SK-N-SH (cell line): Measurements from ENCODE around the gene FGFRL1. TPM values are rescaled to one million over a fixed set of nuclear protein-coding genes. Genes with fewer than 3 reads are reported as not detected.

Experiments used
- CTCF ChIA-PET: fragments of 300-600, 350-600 bp; formaldehyde crosslinking; extraction: SDS; loops from one replicate; lab custom pipeline; 2021; lab: Yijun Ruan, JAX
- POLR2A ChIA-PET: fragments of 350-600 bp; sonication (Branson Sonifier 250); formaldehyde crosslinking; extraction: SDS; loops from one replicate; lab custom pipeline; 2020; ENCODE audit warnings: antibody characterized with exemption, inconsistent platforms; lab: Yijun Ruan, JAX
- DNase-seq: peaks from one replicate; pipeline ENCODE4 v3.0.0; 2012
- H2AFZ ChIP-seq: fragments of 200-600 bp; sonication (generic); 2 replicates; pipeline ENCODE4 v1.8.1; 2016; ENCODE audit warnings: antibody characterized with exemption, mild to moderate bottlenecking, low read depth
- H3F3A ChIP-seq: fragments of 200-600 bp; sonication (generic); replicated peaks from 2 replicates; pipeline ENCODE3; 2016; ENCODE audit warnings: antibody characterized with exemption, mild to moderate bottlenecking; ENCODE audit not compliant: insufficient read depth
- H3K27ac ChIP-seq, 2 experiments: fragments of 200-500 bp in 1 of 2; fragments of 200-600 bp in 1 of 2; sonication (Bioruptor generic) in 1 of 2; sonication (generic), shearing (Covaris generic) in 1 of 2; 2 replicates each; pipeline versions ENCODE4 v1.5.1 to v1.6.1; 2014 to 2016; ENCODE audit warnings: low read depth in 2 of 2, inconsistent platforms in 1 of 2, low read length in 1 of 2, mild to moderate bottlenecking in 1 of 2, mixed read lengths in 1 of 2
- H3K27me3 ChIP-seq: fragments of 200-600 bp; sonication (generic), shearing (Covaris generic); 2 replicates; pipeline ENCODE4 v1.6.1; 2016; ENCODE audit warnings: mixed run types; ENCODE audit not compliant: insufficient read depth
- H3K36me3 ChIP-seq, 2 experiments: fragments of 200-500 bp in 1 of 2; fragments of 200-600 bp in 1 of 2; sonication (Bioruptor generic) in 1 of 2; sonication (generic) in 1 of 2; replicated peaks in 1 of 2; 2 replicates each; pipeline versions ENCODE3 to v1.5.1; 2014 to 2016; ENCODE audit warnings: low read length in 1 of 2, mild to moderate bottlenecking in 1 of 2; ENCODE audit not compliant: insufficient read depth in 2 of 2, control insufficient read depth in 1 of 2
- H3K4me1 ChIP-seq, 2 experiments: fragments of 200-500 bp in 1 of 2; fragments of 200-600 bp in 1 of 2; sonication (Bioruptor generic) in 1 of 2; sonication (generic), shearing (Covaris generic) in 1 of 2; 2 replicates each; pipeline versions ENCODE4 v1.5.1 to v1.6.1; 2014 to 2016; ENCODE audit warnings: low read depth in 1 of 2, low read length in 1 of 2, mixed run types in 1 of 2; ENCODE audit not compliant: insufficient read depth in 2 of 2, control insufficient read depth in 1 of 2
- H3K4me2 ChIP-seq: fragments of 200-600 bp; sonication (generic), shearing (Covaris generic); 2 replicates; pipeline ENCODE4 v1.6.1; 2017; ENCODE audit warnings: mixed run types
- H3K4me3 ChIP-seq, 2 experiments: fragments of 200-500 bp in 1 of 2; fragments of 200-600 bp in 1 of 2; sonication (Bioruptor generic) in 1 of 2; sonication (generic), shearing (Covaris generic) in 1 of 2; 2 replicates each; pipeline versions ENCODE4 v1.5.1 to v1.8.1; 2014 to 2016; ENCODE audit warnings: low read depth in 2 of 2, inconsistent platforms in 1 of 2, low read length in 1 of 2, mild to moderate bottlenecking in 1 of 2, mixed read lengths in 1 of 2, moderate library complexity in 1 of 2
- H3K79me2 ChIP-seq: fragments of 200-600 bp; sonication (generic); 2 replicates; pipeline ENCODE4 v1.8.1; 2017; ENCODE audit warnings: mild to moderate bottlenecking; ENCODE audit not compliant: insufficient read depth
- H3K9ac ChIP-seq: fragments of 200-600 bp; sonication (generic); 2 replicates; pipeline ENCODE4 v1.6.1; 2017; ENCODE audit warnings: mixed run types
- H3K9me2 ChIP-seq: fragments of 200-600 bp; sonication (generic); 2 replicates; pipeline ENCODE4 v1.6.1; 2017; ENCODE audit warnings: mixed run types
- H3K9me3 ChIP-seq: fragments of 200-600 bp; sonication (generic); 2 replicates; pipeline ENCODE4 v1.6.1; 2017; ENCODE audit warnings: mixed run types, mild to moderate bottlenecking, moderate library complexity
- H4K20me1 ChIP-seq: fragments of 200-600 bp; sonication (generic); 2 replicates; pipeline ENCODE4 v1.6.1; 2017; ENCODE audit warnings: mild to moderate bottlenecking, mixed run types; ENCODE audit not compliant: insufficient read depth
- CHD2 ChIP-seq: fragments of 150-350 bp; IDR thresholded peaks from 2 replicates; pipeline ENCODE4 v1.6.1; 2018; ENCODE audit warnings: low read length; ENCODE audit not compliant: partially characterized antibody
- EP300 ChIP-seq, 2 experiments: IDR thresholded peaks; 2 replicates each; pipeline versions ENCODE4 v1.4.0 to v1.6.1; 2012; ENCODE audit warnings: borderline replicate concordance in 1 of 2, low read depth in 1 of 2, low read length in 1 of 2
- EZH2phosphoT487 ChIP-seq: fragments of 200-600 bp; sonication (generic); IDR thresholded peaks from 2 replicates; pipeline ENCODE4 v1.6.1; 2017; ENCODE audit warnings: low read depth, mixed run types, mild to moderate bottlenecking, antibody characterized with exemption, moderate library complexity, borderline replicate concordance
- FOSL2 ChIP-seq: IDR thresholded peaks from 2 replicates; pipeline ENCODE4 v1.4.0; 2012; ENCODE audit warnings: low read depth, mild to moderate bottlenecking, moderate library complexity, borderline replicate concordance
- FOXJ3 ChIP-seq: sonication (generic); formaldehyde crosslinking; IDR thresholded peaks from 2 replicates; pipeline ENCODE4 v1.5.1; 2020; ENCODE audit warnings: mild to moderate bottlenecking, missing genetic modification reagents
- NFIC ChIP-seq: IDR thresholded peaks from 2 replicates; pipeline ENCODE4 v1.4.0; 2012; ENCODE audit warnings: borderline replicate concordance
- NRF1 ChIP-seq: IDR thresholded peaks from 2 replicates; pipeline ENCODE4 v1.6.1; 2012; ENCODE audit warnings: low read depth, mild to moderate bottlenecking, low read length
- POLR2AphosphoS5 ChIP-seq: IDR thresholded peaks from 2 replicates; pipeline ENCODE4 v1.6.1; 2012; ENCODE audit warnings: low read depth, low read length
- RAD21 ChIP-seq: IDR thresholded peaks from 2 replicates; pipeline ENCODE4 v1.6.1; 2012; ENCODE audit warnings: mild to moderate bottlenecking, low read length
- RCOR1 ChIP-seq: fragments of 150-350 bp; IDR thresholded peaks from 2 replicates; pipeline ENCODE4 v1.6.1; 2017; ENCODE audit warnings: antibody characterized with exemption, low read length
- SMC3 ChIP-seq: IDR thresholded peaks from 2 replicates; pipeline ENCODE4 v1.6.1; 2012; ENCODE audit warnings: low read depth, low read length, improper control_type of control experiment
- TAF1 ChIP-seq: IDR thresholded peaks from 2 replicates; pipeline ENCODE4 v1.6.1; 2012; ENCODE audit warnings: low read depth, mild to moderate bottlenecking, low read length, moderate library complexity, borderline replicate concordance
- WGBS: methylation state at CpG from one replicate; pipeline ENCODE4 v1.1.6; 2017; ENCODE audit warnings: low lambda C conversion rate; 5-methylcytosine and 5-hydroxymethylcytosine counted together
- polyA plus RNA-seq, 3 experiments: library from polyadenylated mRNA; depleted of rRNA; stranded (reverse); fragments of >200 nt; gene quantifications; 2 replicates each; pipeline ENCODE4 v1.2.3, GENCODE V29; 2012
- TF ChIP-seq, protein P1 (sequence below): IDR thresholded peaks from 2 replicates; pipeline ENCODE4 v1.4.0; 2012; ENCODE audit warnings: low read depth
- TF ChIP-seq, protein P2 (sequence below): fragments of 150-350 bp; IDR thresholded peaks from 2 replicates; pipeline ENCODE4 v1.6.1; 2017; ENCODE audit warnings: antibody characterized with exemption, low read length, low read depth, borderline replicate concordance
- TF ChIP-seq, protein P3 (sequence below): IDR thresholded peaks from 2 replicates; pipeline ENCODE4 v1.4.0; 2012; ENCODE audit warnings: low read depth, borderline replicate concordance
- TF ChIP-seq, protein P4 (sequence below): IDR thresholded peaks from 2 replicates; pipeline ENCODE4 v1.4.0; 2012; ENCODE audit warnings: low read depth, borderline replicate concordance

FGFRL1 gene
- polyA plus RNA-seq, 1 of the 3 experiments (the other 2 are of a cell fraction) = 22.5 TPM

DNA sequence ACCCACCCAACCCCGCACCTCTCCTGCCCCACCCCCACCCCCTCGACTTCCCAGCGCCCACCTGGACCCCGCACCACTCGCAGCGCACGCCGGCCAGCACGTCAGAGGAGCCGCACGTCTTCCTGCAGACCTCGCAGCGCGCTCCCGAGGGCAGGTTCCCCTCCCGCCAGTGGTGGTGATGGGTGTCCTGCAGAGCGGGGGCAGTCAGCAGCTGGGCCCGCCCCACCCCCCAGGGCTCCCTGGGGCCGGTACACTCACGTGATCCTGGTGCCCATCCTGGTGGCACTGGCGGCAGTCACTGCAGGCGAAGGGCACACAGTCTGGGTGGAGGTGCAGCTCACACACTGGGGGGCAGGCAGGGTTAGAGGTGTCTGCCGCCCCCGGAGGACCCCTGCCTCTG lies 43.2 kb upstream of the FGFRL1 start:
- H3K9me2 ChIP-seq = no peaks in the 10 kb centered on the region
- no peak for DNase-seq
- peaks cover 18% of the 10 kb centered on the region; the same call in 1 of the 2 replicates for H3K79me2 ChIP-seq
- no peaks in the 10 kb centered on the region for H3F3A ChIP-seq
- TF ChIP-seq POLR2AphosphoS5 (no peak), RAD21 (no peak), CHD2 (no peak), RCOR1 (no peak)
- TF ChIP-seq, protein P1, sequence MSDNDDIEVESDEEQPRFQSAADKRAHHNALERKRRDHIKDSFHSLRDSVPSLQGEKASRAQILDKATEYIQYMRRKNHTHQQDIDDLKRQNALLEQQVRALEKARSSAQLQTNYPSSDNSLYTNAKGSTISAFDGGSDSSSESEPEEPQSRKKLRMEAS = no peak
- TF ChIP-seq, protein P2, sequence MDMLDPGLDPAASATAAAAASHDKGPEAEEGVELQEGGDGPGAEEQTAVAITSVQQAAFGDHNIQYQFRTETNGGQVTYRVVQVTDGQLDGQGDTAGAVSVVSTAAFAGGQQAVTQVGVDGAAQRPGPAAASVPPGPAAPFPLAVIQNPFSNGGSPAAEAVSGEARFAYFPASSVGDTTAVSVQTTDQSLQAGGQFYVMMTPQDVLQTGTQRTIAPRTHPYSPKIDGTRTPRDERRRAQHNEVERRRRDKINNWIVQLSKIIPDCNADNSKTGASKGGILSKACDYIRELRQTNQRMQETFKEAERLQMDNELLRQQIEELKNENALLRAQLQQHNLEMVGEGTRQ = no peak
- no peak overlapping the region for H3K4me2 ChIP-seq
- no peaks in the 10 kb centered on the region for H3K9me3 ChIP-seq
- H2AFZ ChIP-seq = no peak overlapping the region
- peaks cover 0 to 28% of the 10 kb centered on the region in 2 experiments for H3K36me3 ChIP-seq
- 91% methylated on average over 9 of the region's 24 CpGs for WGBS
- no peaks in the 10 kb centered on the region for H3K27me3 ChIP-seq
- peaks cover 18% of the 10 kb centered on the region for H4K20me1 ChIP-seq
- CTCF ChIA-PET = interaction anchor here (2.1 kb wide), 1 partner anchor 19 kb away, joined by 7 read pairs; the partner anchor contains the start of gene IDUA
- POLR2A ChIA-PET = no interaction called here
- H3K4me3 ChIP-seq = no peak overlapping the region
- H3K27ac ChIP-seq = no peak overlapping the region
- no peak overlapping the region for H3K9ac ChIP-seq
- peaks cover 7 to 14% of the 10 kb centered on the region in 2 experiments; a peak in 1 of 4 replicates for H3K4me1 ChIP-seq

DNA sequence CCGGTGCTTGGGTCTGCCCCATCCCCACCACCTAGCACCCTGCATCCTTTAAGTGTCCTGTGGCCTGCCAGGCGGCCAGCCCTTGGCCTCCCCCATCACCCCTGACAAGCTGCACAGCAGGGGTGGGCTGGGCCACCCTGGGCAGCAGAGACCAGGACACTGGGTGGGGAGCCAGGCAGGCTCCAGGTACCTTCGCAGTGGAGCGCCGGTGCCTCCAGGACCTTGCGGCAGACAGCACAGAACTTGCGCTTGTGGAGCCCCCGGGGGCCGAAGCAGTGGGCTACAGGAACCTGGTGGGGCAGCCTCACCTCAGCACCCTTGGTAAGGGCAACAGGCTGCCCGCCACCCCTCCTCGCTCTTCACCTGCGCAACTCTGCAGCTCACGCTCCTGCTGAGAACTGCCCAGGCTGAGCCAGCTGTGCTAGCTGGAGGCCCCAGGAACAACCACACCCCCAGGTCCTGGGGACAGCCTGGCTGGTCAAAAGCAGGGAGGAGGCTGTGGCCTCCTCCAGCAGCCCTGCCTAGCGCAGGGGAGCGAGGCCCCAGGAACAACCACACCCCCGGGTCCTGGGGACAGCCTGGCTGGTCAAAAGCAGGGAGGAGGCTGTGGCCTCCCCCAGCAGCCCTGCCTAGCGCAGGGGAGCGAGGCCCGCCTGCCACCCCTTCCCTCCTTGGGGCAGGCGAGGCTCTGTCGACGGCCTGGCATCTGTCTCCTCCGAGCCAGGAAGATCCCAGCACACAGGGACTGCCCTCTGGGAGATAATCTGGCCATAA lies 42.6 kb upstream of the FGFRL1 start:
- Histone ChIP-seq H3K9ac (no peak overlapping the region), H3K27me3 (no peaks in the 10 kb centered on the region), H3K9me3 (no peaks in the 10 kb centered on the region), H3K4me2 (no peak overlapping the region), H4K20me1 (peaks cover 18% of the 10 kb centered on the region), H3K79me2 (peaks cover 18% of the 10 kb centered on the region; the same call in 1 of the 2 replicates), H3K9me2 (no peaks in the 10 kb centered on the region), H3K36me3 (peaks cover 0 to 23% of the 10 kb centered on the region in 2 experiments), H3K4me1 (peaks cover 7 to 16% of the 10 kb centered on the region in 2 experiments; a peak in 1 of 4 replicates), H3K4me3 (no peak overlapping the region), H3F3A (no peaks in the 10 kb centered on the region), H2AFZ (no peak overlapping the region), H3K27ac (no peak overlapping the region)
- WGBS = 100% methylated on average over 2 of the region's 23 CpGs
- ChIA-PET CTCF (no interaction called here), POLR2A (no interaction called here)
- TF ChIP-seq RCOR1 (no peak), EP300 (IDR thresholded peaks at IDR 0.05; ENCODE audit: borderline replicate concordance in 1 of 2, low read depth in 1 of 2, low read length in 1 of 2) (no peak), POLR2AphosphoS5 (no peak), FOSL2 (no peak), NFIC (no peak), NRF1 (no peak), EZH2phosphoT487 (no peak), SMC3 (no peak), FOXJ3 (CRISPR knock-in tag) (no peak), TAF1 (no peak)
- TF ChIP-seq, protein P3, sequence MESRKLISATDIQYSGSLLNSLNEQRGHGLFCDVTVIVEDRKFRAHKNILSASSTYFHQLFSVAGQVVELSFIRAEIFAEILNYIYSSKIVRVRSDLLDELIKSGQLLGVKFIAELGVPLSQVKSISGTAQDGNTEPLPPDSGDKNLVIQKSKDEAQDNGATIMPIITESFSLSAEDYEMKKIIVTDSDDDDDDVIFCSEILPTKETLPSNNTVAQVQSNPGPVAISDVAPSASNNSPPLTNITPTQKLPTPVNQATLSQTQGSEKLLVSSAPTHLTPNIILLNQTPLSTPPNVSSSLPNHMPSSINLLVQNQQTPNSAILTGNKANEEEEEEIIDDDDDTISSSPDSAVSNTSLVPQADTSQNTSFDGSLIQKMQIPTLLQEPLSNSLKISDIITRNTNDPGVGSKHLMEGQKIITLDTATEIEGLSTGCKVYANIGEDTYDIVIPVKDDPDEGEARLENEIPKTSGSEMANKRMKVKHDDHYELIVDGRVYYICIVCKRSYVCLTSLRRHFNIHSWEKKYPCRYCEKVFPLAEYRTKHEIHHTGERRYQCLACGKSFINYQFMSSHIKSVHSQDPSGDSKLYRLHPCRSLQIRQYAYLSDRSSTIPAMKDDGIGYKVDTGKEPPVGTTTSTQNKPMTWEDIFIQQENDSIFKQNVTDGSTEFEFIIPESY = no peak
- TF ChIP-seq, protein P1 = no peak
- TF ChIP-seq, protein P4, sequence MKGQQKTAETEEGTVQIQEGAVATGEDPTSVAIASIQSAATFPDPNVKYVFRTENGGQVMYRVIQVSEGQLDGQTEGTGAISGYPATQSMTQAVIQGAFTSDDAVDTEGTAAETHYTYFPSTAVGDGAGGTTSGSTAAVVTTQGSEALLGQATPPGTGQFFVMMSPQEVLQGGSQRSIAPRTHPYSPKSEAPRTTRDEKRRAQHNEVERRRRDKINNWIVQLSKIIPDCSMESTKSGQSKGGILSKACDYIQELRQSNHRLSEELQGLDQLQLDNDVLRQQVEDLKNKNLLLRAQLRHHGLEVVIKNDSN = no peak
- no peak for DNase-seq
